ENCODE results near the gene CSNK2B.

DNA sequence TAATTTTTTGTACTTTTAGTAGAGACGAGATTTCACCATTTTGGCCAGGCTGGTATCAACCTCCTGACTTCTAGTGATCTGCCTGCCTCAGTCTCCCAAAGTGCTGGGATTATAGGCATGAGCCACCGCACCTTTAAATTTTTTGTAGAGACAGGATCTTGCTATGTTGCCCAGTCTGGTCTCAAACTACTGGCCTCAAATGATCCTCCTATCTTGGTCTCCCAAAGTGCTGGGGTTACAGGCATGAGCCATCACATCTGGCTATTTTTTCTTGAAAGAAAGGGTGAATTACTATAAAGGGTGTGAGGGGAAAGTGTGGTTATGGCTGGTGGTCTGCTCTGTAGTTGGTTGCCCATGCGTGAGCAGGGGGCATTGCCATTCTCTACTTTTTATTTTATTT lies 42.3 kb downstream of the CSNK2B start:
- TF ChIP-seq CTCF (IDR thresholded peaks at IDR 0.05) (no peak), POLR2A (IDR thresholded peaks at IDR 0.05) (no peak), EP300 (IDR thresholded peaks at IDR 0.05) (no peak), POLR2AphosphoS5 (IDR thresholded peaks at IDR 0.05) (no peak)

Measured in suprapubic skin (tissue), 4 donors.